ENCODE measurements around the gene HLA-F.

GRCh38 chr6:29759457-29759856, 36.2 kb downstream of the HLA-F start:
- TF ChIP-seq EZH2 (IDR thresholded peaks at IDR 0.05) (no peak), POLR2AphosphoS5 (IDR thresholded peaks at IDR 0.05; ENCODE audit: borderline replicate concordance, low read depth, low read length) (no peak), FOXP2 (optimal IDR thresholded peaks at IDR 0.05; ENCODE audit: control extremely low read depth, extremely low read length, insufficient read depth) (no peak)

All from SK-N-MC (cell line).